CD4-positive, alpha-beta T cell treated with Interleukin-6 at 100 ng/mL for 8 hours (primary cell): ENCODE results near the gene MYO9B.
"Not testable (repeated sequence)": the region's sequence is repeated elsewhere in the genome, so short reads cannot be mapped to it uniquely, and the experiment has no call there.

ENCODE experiments used
- DNase-seq: peaks from one replicate; pipeline ENCODE4 v3.0.0-alpha.2; 2020; ENCODE audit warnings: mixed read lengths, low spot score

MYO9B gene

DNA sequence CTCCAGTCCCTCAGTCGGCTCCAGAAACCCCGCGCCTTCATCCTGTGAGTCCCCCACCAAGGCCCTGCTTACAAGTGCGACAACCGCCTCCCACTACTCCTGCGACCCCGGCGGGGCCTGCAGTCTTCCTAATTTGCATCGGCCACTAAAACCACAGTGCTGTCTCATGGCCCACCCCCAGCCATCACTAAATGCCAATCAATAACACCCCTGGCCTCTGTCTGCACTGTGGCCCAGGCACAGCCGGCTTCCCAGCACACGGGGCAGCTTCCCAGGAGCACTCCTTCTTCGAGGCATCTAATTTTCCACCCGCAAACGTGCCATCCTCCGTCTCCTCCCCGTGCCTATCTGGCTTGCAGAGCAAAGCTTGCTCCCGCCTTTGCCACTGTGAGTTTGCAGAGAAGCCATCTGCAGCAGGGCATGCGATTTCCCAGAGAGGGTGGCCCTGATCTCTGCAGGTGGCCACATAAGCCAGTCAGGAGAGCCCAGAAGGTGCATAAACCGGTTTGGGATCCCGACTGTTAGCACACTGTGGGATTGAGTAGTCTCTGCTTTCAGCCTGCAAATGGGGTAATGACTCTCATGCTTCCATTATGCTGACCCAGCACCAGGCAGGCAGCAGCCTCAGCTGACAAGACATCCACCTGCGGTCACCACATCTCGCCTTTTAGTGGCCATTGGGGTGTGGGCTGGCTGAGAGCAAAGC, 105.6 kb downstream of the MYO9B start:
- DNase-seq: no peak

DNA sequence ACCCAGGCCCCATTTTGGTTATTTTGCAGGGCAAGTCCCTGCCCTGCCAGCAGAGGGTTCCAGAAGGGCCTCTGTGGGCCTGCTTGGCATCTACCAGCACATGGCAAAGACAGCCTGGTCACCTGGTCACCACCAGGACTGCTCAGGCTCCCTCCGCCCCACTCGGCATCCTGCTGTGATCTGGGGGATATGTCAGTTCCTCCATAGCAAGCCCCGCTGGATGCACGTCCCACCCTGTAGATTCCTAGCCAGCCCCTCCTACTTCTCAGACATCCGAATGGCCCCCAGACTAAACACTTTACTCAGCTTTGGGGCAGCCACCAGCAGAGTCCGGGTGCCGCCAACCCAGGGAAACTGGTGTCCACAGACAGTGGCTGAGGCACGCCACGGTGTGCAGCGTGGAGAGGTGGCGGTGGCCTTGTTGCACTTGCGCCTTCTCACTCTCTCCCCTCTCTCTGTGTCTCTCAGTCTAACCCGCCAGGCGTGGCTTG, 107.7 kb downstream of the MYO9B start:
- DNase-seq: peak; percentile 13

GRCh38 chr19:17183858-17184321, 108.3 kb downstream of the MYO9B start:
- DNase-seq: peak; percentile 22

GRCh38 chr19:17184371-17184841, 108.8 kb downstream of the MYO9B start:
- DNase-seq: peak; percentile 71

GRCh38 chr19:17185590-17185989, 110.0 kb downstream of the MYO9B start:
- no peak for DNase-seq

DNA sequence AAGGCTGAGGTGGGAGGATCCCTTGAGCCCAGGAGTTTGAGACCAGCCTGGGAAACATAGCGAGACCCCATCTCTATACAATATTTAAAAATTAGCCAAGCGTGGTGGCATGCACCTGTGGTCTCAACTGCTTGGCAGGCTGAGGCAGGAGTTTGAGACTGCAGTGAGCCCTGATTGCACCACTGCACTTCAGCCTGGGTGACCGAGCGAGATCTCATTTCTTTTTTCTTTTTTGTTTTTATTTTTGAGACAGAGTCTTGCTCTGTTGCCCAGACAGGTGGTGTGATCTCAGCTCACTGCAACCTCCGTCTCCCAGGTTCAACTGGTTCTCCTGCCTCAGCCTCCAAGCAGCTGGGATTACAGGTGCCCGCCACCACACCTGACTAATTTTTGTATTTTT, 116.2 kb downstream of the MYO9B start:
- not testable (repeated sequence) for DNase-seq

- no peak for DNase-seq
Observed at GRCh38 chr19:17192751-17193150, 117.2 kb downstream of the MYO9B start.

DNA sequence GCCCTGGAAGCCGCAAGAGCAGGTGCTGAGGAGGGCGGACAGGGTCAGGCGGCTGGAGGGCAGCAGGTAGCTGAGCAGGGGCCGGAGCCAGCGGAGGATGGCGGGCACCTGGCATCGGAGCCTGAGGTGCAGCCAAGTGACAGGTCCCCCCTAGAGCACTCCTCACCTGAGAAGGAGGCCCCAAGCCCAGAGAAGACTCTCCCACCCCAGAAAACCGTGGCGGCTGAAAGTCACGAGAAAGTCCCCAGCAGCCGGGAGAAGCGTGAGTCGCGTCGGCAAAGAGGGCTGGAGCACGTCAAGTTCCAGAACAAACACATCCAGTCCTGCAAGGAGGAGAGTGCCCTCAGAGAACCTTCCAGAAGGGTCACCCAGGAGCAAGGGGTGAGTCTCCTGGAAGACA, 119.0 kb downstream of the MYO9B start:
- no peak for DNase-seq

DNA sequence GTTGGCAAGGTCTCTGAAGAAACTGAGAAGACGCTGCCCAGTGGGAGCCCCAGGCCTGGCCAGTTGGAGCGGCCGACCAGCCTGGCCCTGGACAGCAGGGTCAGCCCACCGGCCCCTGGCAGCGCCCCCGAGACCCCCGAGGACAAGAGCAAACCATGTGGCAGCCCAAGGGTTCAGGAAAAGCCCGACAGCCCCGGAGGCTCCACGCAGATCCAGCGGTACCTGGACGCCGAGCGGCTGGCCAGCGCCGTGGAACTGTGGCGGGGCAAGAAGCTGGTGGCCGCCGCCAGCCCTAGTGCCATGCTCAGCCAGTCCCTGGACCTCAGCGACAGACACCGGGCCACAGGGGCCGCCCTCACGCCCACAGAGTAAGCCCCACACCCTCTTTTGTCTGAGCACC, 119.5 kb downstream of the MYO9B start:
- no peak for DNase-seq

DNA sequence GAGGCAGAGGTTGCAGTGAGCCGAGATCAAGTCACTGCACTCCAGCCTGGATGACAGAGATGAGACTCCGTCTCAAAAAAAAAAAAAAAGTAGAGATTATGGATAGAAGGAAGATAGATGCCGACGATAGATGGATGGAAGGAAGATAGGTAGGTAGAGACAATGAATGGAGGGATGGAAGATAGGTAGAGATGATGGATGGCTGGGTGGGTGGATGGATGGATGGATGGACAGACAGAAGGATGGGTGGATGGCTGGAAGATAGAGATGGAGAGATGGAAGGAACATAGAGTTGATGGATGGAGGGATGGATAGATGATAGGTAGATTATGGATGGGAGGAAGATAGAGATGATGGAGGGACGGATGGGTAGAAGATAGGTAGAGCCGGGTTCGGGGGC, 121.0 kb downstream of the MYO9B start:
- DNase-seq: no peak

GRCh38 chr19:17197666-17198065, 122.1 kb downstream of the MYO9B start:
- no peak for DNase-seq

GRCh38 chr19:17200408-17201079, 125.0 kb downstream of the MYO9B start:
- no peak for DNase-seq

DNA sequence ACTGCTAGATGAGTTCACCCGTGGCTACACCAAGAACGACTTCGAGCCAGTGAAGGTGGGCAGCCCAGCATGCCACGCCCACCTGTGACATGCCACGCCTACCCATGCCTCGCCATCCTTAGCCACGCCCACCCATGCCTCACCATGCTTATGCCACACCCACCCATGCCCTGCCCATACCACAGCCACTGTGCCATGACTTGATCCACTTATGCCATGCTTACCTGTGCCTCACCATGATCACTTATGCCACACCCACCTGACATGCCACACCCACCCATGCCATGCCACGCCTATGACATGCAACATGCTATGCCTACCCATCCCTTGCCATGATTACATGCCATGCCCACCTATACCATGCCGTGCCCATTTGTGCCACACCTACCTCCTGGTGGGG, 126.7 kb downstream of the MYO9B start:
- DNase-seq: no peak

DNA sequence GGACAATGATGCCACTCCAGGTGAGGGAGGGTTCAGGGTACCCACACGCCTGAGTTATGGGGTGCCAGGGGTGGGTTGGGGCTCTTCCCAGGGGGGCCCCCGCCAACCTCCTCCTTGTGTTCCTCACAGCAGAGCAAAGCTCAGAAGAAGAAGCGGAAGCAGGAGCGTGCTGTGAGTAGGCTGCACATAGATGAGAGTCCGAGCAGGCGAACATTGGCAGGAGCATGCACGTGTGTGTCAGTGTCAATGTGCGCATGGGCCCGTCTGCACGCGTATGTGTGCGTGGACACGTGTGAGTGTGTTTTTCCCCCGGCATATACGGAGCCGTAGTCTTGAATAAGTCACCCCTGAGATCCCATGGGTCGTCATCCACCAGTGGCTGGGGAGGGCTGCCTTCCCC, 127.1 kb downstream of the MYO9B start:
- no peak for DNase-seq

GRCh38 chr19:17205237-17206140, 129.9 kb downstream of the MYO9B start:
- peak; percentile 61 for DNase-seq

GRCh38 chr19:17206736-17207581, 131.4 kb downstream of the MYO9B start:
- DNase-seq: no peak

GRCh38 chr19:17209126-17210036, 133.8 kb downstream of the MYO9B start:
- DNase-seq: no peak

GRCh38 chr19:17210296-17210695, 134.7 kb downstream of the MYO9B start:
- no peak for DNase-seq

DNA sequence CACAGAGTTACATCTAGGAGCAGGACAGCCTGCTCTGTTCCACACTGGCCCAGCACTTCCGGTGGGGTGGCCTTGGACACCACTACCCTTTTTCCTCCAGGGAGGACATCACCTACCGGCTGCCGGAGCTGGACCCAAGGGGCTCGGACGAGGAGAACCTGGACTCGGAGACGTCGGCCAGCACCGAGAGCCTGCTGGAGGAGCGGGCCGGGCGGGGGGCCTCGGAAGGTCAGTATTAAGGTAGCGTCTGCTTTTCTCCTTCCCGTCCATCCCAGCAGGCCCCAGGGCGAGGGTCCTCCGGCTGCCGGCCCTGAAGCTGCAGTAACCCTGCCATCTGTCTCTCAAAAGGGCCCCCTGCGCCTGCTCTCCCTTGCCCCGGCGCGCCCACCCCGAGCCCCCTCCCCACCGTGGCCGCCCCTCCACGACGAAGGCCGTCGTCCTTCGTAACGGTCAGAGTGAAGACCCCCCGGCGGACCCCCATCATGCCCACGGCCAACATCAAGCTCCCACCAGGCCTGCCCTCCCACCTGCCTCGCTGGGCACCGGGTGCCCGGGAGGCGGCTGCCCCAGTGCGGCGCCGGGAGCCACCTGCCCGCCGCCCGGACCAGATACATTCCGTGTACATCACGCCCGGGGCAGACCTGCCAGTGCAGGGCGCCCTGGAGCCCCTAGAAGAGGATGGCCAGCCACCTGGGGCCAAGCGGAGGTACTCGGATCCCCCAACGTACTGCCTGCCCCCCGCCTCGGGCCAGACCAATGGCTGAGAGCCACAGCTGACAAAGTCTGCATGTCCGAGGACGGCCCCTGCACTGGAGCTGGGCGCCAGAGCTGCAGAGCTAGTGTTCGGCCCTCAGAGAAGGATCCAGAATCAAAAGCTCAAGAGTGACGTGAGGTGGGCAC, 136.2 kb downstream of the MYO9B start:
- no peak for DNase-seq
